Fibroblast of mammary gland (primary cell): ENCODE measurements around the gene SOX6.

ENCODE experiments used
- DNase-seq: peaks from one replicate; pipeline ENCODE4 v3.0.0-alpha.2; 2010; ENCODE audit warnings: low read depth
- H3K4me3 ChIP-seq: 2 replicates; pipeline ENCODE4 v1.5.1; 2011; ENCODE audit warnings: low read depth, mild to moderate bottlenecking, low read length, moderate library complexity; ENCODE audit not compliant: control insufficient read depth
- CTCF ChIP-seq: conservative IDR thresholded peaks from 2 replicates; pipeline ENCODE4 v1.5.1; 2011; ENCODE audit warnings: low read depth, low read length, inconsistent platforms; ENCODE audit not compliant: control insufficient read depth, insufficient read depth

SOX6 gene

DNA sequence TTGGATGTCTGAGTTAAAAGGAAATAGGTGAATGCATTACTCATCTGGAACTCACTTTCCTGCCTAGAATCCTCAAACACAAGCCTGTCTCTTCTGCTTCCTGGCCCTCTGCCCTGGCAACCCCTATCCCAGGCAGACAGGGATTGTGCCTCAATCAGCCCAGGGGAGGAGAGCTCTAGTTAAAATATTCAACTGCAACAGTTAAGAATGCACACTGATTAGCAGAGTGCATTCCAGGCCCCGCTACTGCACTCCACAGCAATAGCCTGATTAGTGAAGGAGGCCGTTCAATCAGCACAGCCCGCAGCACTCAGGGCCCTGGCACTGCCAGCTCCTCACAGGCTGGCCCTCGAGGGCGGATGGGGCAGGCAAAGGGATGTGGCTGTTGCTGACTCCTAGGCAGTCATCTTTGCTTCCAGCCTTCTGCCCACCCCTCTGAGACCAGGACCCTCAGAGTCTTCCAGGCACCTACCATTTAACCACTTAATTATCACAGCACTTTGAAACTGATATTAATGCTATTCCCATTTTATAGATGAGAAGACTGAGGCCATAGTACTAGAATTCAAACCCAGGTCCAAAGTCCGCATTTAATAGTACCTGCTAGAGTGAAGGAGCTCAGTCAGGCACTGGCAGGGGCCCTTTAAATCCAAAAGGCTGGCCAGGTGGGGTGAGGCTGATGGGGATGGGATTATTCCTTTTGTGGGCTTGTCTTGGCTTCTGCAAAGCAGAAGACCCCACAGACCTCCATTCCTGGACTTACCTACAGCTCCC lies 435.3 kb downstream of the SOX6 start:
- H3K4me3 ChIP-seq, result no peak overlapping the region
- DNase-seq, result no peak
- TF ChIP-seq CTCF, result no peak

- no peak for DNase-seq
- no peak overlapping the region for H3K4me3 ChIP-seq
- TF ChIP-seq CTCF, result no peak
Measured at GRCh38 chr11:15918674-15919073, 437.7 kb downstream of the SOX6 start.

DNA sequence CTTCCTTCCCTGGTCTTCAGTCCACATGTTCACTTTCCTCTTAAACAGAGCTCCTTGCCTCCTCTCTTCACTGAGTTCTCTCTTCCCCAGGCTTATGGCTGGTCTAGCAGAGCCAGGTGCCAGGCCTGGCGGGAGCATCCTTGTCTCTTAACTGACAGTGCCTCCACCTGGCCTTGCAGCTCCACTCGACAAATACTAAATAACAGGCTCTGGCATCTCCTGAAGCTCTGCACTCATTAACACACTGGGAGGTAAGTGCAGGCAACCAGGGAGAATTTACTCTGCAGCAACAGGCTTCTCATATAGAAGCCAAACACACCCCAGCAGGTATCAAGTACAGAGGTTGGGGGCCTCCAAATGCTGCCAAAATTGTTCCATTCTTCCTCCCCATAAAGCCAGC lies 438.1 kb downstream of the SOX6 start:
- H3K4me3 ChIP-seq, result no peak overlapping the region
- no peak for DNase-seq
- no peak for TF ChIP-seq CTCF
